HEK293 (cell line): Measurements from ENCODE around the gene ANKRD22.

Experiments
- CTCF ChIA-PET: fragments of 350-600 bp; formaldehyde crosslinking; extraction: SDS; loops from one replicate; lab custom pipeline; 2021; ENCODE audit warnings: antibody characterized with exemption; lab: Yijun Ruan, JAX
- POLR2A ChIA-PET: fragments of 300-600 bp; formaldehyde crosslinking; extraction: SDS; loops from one replicate; lab custom pipeline; 2020; ENCODE audit warnings: antibody characterized with exemption, inconsistent platforms; lab: Yijun Ruan, JAX
- H3K27ac ChIP-seq: fragments of 200-500 bp; sonication (Bioruptor generic); 2 replicates; pipeline ENCODE4 v1.5.1; 2014; ENCODE audit warnings: low read depth, low read length, control low read depth, inconsistent platforms; ENCODE audit errors: extremely low read depth
- H3K36me3 ChIP-seq, 2 experiments: fragments of 200-500 bp in 1 of 2; sonication (Bioruptor generic) in 1 of 2; 1 replicate in 1 of 2; 2 replicates in 1 of 2; pipeline ENCODE4 v1.5.1; 2014 to 2017; ENCODE audit warnings: inconsistent platforms in 2 of 2, low read length in 2 of 2; ENCODE audit not compliant: control insufficient read depth in 2 of 2, insufficient read depth in 1 of 2
- H3K4me1 ChIP-seq: fragments of 200-500 bp; sonication (Bioruptor generic); 2 replicates; pipeline ENCODE4 v1.5.1; 2014; ENCODE audit warnings: mild to moderate bottlenecking, low read length, inconsistent platforms; ENCODE audit not compliant: control insufficient read depth, insufficient read depth
- H3K4me3 ChIP-seq: 2 replicates; pipeline ENCODE4 v1.5.1; 2011; ENCODE audit warnings: low read depth, mild to moderate bottlenecking, control low read depth, low read length, moderate library complexity
- H3K9me3 ChIP-seq: fragments of 200-500 bp; sonication (Bioruptor generic); 2 replicates; pipeline ENCODE4 v1.5.1; 2014; ENCODE audit warnings: low read depth, low read length, inconsistent platforms; ENCODE audit not compliant: control insufficient read depth, insufficient read depth
- EGR2 ChIP-seq: fragments of 450-650 bp; formaldehyde crosslinking; IDR thresholded peaks from 2 replicates; pipeline ENCODE4 v1.5.1; 2016; ENCODE audit warnings: low read depth, missing biosample characterization, missing genetic modification characterization
- KLF16 ChIP-seq: fragments of 450-650 bp; formaldehyde crosslinking; IDR thresholded peaks from 2 replicates; pipeline ENCODE4 v1.5.1; 2017; ENCODE audit warnings: missing biosample characterization, missing genetic modification characterization
- KLF8 ChIP-seq: fragments of 450-650 bp; formaldehyde crosslinking; IDR thresholded peaks from 2 replicates; pipeline ENCODE4 v1.5.1; 2016; ENCODE audit warnings: missing biosample characterization, missing genetic modification characterization
- MEIS1 ChIP-seq: sonication (generic); formaldehyde crosslinking; IDR thresholded peaks from 2 replicates; pipeline ENCODE4 v1.8.1; 2022; ENCODE audit warnings: missing genetic modification reagents, mild to moderate bottlenecking, borderline replicate concordance
- MZF1 ChIP-seq: fragments of 450-650 bp; formaldehyde crosslinking; IDR thresholded peaks from 2 replicates; pipeline ENCODE4 v1.5.1; 2017; ENCODE audit warnings: missing biosample characterization, missing genetic modification characterization, borderline replicate concordance
- REST ChIP-seq: fragments of 450-650 bp; formaldehyde crosslinking; IDR thresholded peaks from 2 replicates; pipeline ENCODE4 v1.5.1; 2016; ENCODE audit warnings: missing biosample characterization, missing genetic modification characterization
- SCRT2 ChIP-seq: fragments of 450-650 bp; formaldehyde crosslinking; IDR thresholded peaks from 2 replicates; pipeline ENCODE4 v1.5.1; 2016; ENCODE audit warnings: missing biosample characterization, missing genetic modification characterization
- TCF7L2 ChIP-seq: IDR thresholded peaks from 2 replicates; pipeline ENCODE4 v1.6.1; 2011; ENCODE audit warnings: low read depth, mild to moderate bottlenecking, inconsistent platforms, low read length, moderate library complexity, borderline replicate concordance
- ZBTB48 ChIP-seq: fragments of 450-650 bp; formaldehyde crosslinking; IDR thresholded peaks from 2 replicates; pipeline ENCODE4 v1.5.1; 2016; ENCODE audit warnings: missing biosample characterization, missing genetic modification characterization
- ZEB2 ChIP-seq: fragments of 450-650 bp; formaldehyde crosslinking; IDR thresholded peaks from 2 replicates; pipeline ENCODE4 v1.5.1; 2016; ENCODE audit warnings: missing biosample characterization, missing genetic modification characterization
- ZFHX2 ChIP-seq: fragments of 450-650 bp; formaldehyde crosslinking; conservative IDR thresholded peaks from 2 replicates; pipeline ENCODE4 v1.5.1; 2016; ENCODE audit warnings: missing biosample characterization, missing genetic modification characterization
- ZIC2 ChIP-seq: fragments of 450-650 bp; formaldehyde crosslinking; IDR thresholded peaks from 2 replicates; pipeline ENCODE4 v1.5.1; 2016; ENCODE audit warnings: missing biosample characterization, missing genetic modification characterization
- ZNF133 ChIP-seq: fragments of 450-650 bp; formaldehyde crosslinking; IDR thresholded peaks from 2 replicates; pipeline ENCODE4 v1.5.1; 2016; ENCODE audit warnings: missing biosample characterization, missing genetic modification characterization
- ZNF155 ChIP-seq: fragments of 450-650 bp; formaldehyde crosslinking; IDR thresholded peaks from 2 replicates; pipeline ENCODE4 v1.5.1; 2016; ENCODE audit warnings: missing biosample characterization, missing genetic modification characterization
- ZNF18 ChIP-seq: fragments of 450-650 bp; formaldehyde crosslinking; IDR thresholded peaks from 2 replicates; pipeline ENCODE4 v1.5.1; 2016; ENCODE audit warnings: missing biosample characterization, missing genetic modification characterization
- ZNF2 ChIP-seq: fragments of 450-650 bp; formaldehyde crosslinking; IDR thresholded peaks from 2 replicates; pipeline ENCODE4 v1.5.1; 2016; ENCODE audit warnings: missing biosample characterization, missing genetic modification characterization
- ZNF426 ChIP-seq: fragments of 450-650 bp; formaldehyde crosslinking; IDR thresholded peaks from 2 replicates; pipeline ENCODE4 v1.5.1; 2017; ENCODE audit warnings: missing biosample characterization, missing genetic modification characterization, mild to moderate bottlenecking, inconsistent platforms, moderate library complexity
- ZNF501 ChIP-seq: fragments of 450-650 bp; formaldehyde crosslinking; IDR thresholded peaks from 2 replicates; pipeline ENCODE4 v1.5.1; 2016; ENCODE audit warnings: missing biosample characterization, missing genetic modification characterization
- ZNF521 ChIP-seq: fragments of 450-650 bp; formaldehyde crosslinking; IDR thresholded peaks from 2 replicates; pipeline ENCODE4 v1.5.1; 2017; ENCODE audit warnings: missing biosample characterization, mild to moderate bottlenecking, missing genetic modification characterization
- ZNF558 ChIP-seq: fragments of 450-650 bp; formaldehyde crosslinking; IDR thresholded peaks from 2 replicates; pipeline ENCODE4 v1.5.1; 2016; ENCODE audit warnings: missing biosample characterization, missing genetic modification characterization
- ZNF660 ChIP-seq: fragments of 450-650 bp; IDR thresholded peaks from 2 replicates; pipeline ENCODE4 v1.5.1; 2018; ENCODE audit warnings: missing biosample characterization, mild to moderate bottlenecking, missing genetic modification characterization
- ZNF785 ChIP-seq: fragments of 450-650 bp; formaldehyde crosslinking; IDR thresholded peaks from 2 replicates; pipeline ENCODE4 v1.5.1; 2016; ENCODE audit warnings: missing biosample characterization, missing genetic modification characterization
- ZNF792 ChIP-seq: fragments of 450-650 bp; formaldehyde crosslinking; IDR thresholded peaks from 2 replicates; pipeline ENCODE4 v1.5.1; 2016; ENCODE audit warnings: missing biosample characterization, missing genetic modification characterization

Gene ANKRD22

GRCh38 chr10:88787463-88787862 lies 64.2 kb downstream of the ANKRD22 start:
- POLR2A ChIA-PET = no interaction called here
- TF ChIP-seq ZNF558 = no peak
- peak; percentile 63; the same call in 1 of the 2 replicates for TF ChIP-seq REST (tag by site-specific recombination)
- no peaks in the 10 kb centered on the region for H3K9me3 ChIP-seq
- no peaks in the 10 kb centered on the region for H3K4me1 ChIP-seq
- no peak overlapping the region for H3K4me3 ChIP-seq
- CTCF ChIA-PET = interaction anchor here (0.6 to 0.9 kb wide), 2 partner anchors 100 to 302 kb away, joined by 3 to 4 read pairs; no protein-coding TSS in a partner anchor
- H3K36me3 ChIP-seq = no peaks in the 10 kb centered on the region
- H3K27ac ChIP-seq = no peak overlapping the region

GRCh38 chr10:88786032-88786770 lies 65.4 kb downstream of the ANKRD22 start:
- ChIA-PET POLR2A (no interaction called here), CTCF (interaction anchor here (0.6 kb wide), 1 partner anchor 148 kb away, joined by 3 read pairs; no protein-coding TSS in a partner anchor)
- no peak overlapping the region for H3K4me3 ChIP-seq
- H3K27ac ChIP-seq = no peak overlapping the region
- H3K4me1 ChIP-seq = no peaks in the 10 kb centered on the region
- TF ChIP-seq EGR2 (tag by site-specific recombination) (peak; percentile 90), ZNF155 (tag by site-specific recombination) (no peak), ZFHX2 (tag by site-specific recombination) (peak; percentile 82), ZNF521 (tag by site-specific recombination) (no peak), ZNF785 (no peak), KLF16 (tag by site-specific recombination) (no peak)
- H3K36me3 ChIP-seq = no peaks in the 10 kb centered on the region
- H3K9me3 ChIP-seq = no peaks in the 10 kb centered on the region

GRCh38 chr10:88783724-88784123 lies 67.9 kb downstream of the ANKRD22 start:
- ChIA-PET POLR2A (no interaction called here), CTCF (interaction anchor here (0.7 kb wide), 1 partner anchor 434 kb away, joined by 3 read pairs; no protein-coding TSS in a partner anchor)
- no peaks in the 10 kb centered on the region for H3K9me3 ChIP-seq
- no peaks in the 10 kb centered on the region for H3K36me3 ChIP-seq
- no peaks in the 10 kb centered on the region for H3K4me1 ChIP-seq
- H3K4me3 ChIP-seq = no peak overlapping the region
- TF ChIP-seq ZBTB48 (no peak), MEIS1 (CRISPR knock-in tag) (no peak), ZNF501 (tag by site-specific recombination) (no peak)
- TF ChIP-seq, all 188 proteins: peak for 0
- no peak overlapping the region for H3K27ac ChIP-seq

GRCh38 chr10:88782222-88782621 lies 69.4 kb downstream of the ANKRD22 start:
- ChIA-PET CTCF (interaction anchor here (0.6 kb wide), 1 partner anchor 38 kb away, joined by 4 read pairs; no protein-coding TSS in a partner anchor), POLR2A (no interaction called here)
- Histone ChIP-seq H3K4me1 (no peaks in the 10 kb centered on the region), H3K9me3 (no peaks in the 10 kb centered on the region), H3K27ac (no peak overlapping the region), H3K4me3 (no peak overlapping the region), H3K36me3 (no peaks in the 10 kb centered on the region)
- TF ChIP-seq SCRT2 (tag by site-specific recombination) (no peak), TCF7L2 (no peak), ZNF2 (tag by site-specific recombination) (no peak), ZNF18 (tag by site-specific recombination) (no peak), ZEB2 (tag by site-specific recombination) (no peak), ZIC2 (tag by site-specific recombination) (no peak), ZNF792 (tag by site-specific recombination) (no peak), ZNF660 (tag by site-specific recombination) (no peak), ZNF133 (tag by site-specific recombination) (no peak), ZNF426 (tag by site-specific recombination) (no peak), KLF8 (tag by site-specific recombination) (no peak), MZF1 (tag by site-specific recombination) (no peak), ZBTB48 (no peak)
